ENCODE measurements around the gene DYNC1I1.

DNA sequence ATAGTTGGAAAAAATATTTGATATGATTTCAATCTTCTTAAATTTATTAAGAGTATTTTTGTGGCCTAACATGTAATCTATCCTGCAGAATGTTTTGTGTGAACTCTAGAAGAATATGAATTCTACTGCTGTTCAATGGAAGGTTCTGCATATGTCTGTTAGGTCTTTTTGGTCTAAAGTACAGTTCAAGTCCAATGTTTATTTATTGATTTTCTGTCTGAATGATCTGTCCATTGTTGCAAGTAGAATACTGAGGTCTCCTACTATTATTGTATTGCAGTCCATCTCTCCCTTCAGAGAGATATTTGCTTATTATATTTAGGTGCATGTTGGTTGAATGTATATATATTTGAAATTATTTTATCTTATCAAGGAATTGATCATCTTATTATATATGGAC, 18.9 kb upstream of the DYNC1I1 start:
- TF ChIP-seq, protein P1, sequence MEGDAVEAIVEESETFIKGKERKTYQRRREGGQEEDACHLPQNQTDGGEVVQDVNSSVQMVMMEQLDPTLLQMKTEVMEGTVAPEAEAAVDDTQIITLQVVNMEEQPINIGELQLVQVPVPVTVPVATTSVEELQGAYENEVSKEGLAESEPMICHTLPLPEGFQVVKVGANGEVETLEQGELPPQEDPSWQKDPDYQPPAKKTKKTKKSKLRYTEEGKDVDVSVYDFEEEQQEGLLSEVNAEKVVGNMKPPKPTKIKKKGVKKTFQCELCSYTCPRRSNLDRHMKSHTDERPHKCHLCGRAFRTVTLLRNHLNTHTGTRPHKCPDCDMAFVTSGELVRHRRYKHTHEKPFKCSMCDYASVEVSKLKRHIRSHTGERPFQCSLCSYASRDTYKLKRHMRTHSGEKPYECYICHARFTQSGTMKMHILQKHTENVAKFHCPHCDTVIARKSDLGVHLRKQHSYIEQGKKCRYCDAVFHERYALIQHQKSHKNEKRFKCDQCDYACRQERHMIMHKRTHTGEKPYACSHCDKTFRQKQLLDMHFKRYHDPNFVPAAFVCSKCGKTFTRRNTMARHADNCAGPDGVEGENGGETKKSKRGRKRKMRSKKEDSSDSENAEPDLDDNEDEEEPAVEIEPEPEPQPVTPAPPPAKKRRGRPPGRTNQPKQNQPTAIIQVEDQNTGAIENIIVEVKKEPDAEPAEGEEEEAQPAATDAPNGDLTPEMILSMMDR (conservative IDR thresholded peaks at IDR 0.05; ENCODE audit: low read length) = no peak
- no peak for TF ChIP-seq EZH2phosphoT487 (IDR thresholded peaks at IDR 0.05; ENCODE audit: borderline replicate concordance)

All from Loucy (cell line).